ENCODE measurements around the gene CDC42EP3.

The CDC42EP3 gene

GRCh38 chr2:37616677-37617005, 54.8 kb downstream of the CDC42EP3 start:
- DNase-seq: no peak

- peak; percentile 83 for DNase-seq
Measured at GRCh38 chr2:37615804-37616676, 55.4 kb downstream of the CDC42EP3 start.

GRCh38 chr2:37614061-37614738, 57.2 kb downstream of the CDC42EP3 start:
- peak; percentile 18 for DNase-seq

- DNase-seq: no peak
Measured at GRCh38 chr2:37612382-37612781, 59.1 kb downstream of the CDC42EP3 start.

GRCh38 chr2:37610638-37611289, 60.7 kb downstream of the CDC42EP3 start:
- no peak for DNase-seq

- no peak for DNase-seq
Measured at GRCh38 chr2:37609782-37610181, 61.7 kb downstream of the CDC42EP3 start.

GRCh38 chr2:37604716-37605115, 66.7 kb downstream of the CDC42EP3 start:
- no peak for DNase-seq

GRCh38 chr2:37602702-37603101, 68.7 kb downstream of the CDC42EP3 start:
- DNase-seq: no peak

GRCh38 chr2:37602040-37602439, 69.4 kb downstream of the CDC42EP3 start:
- no peak for DNase-seq

GRCh38 chr2:37601569-37601968, 69.9 kb downstream of the CDC42EP3 start:
- no peak for DNase-seq

- DNase-seq: peak; percentile 23
Measured at GRCh38 chr2:37600735-37601134, 70.7 kb downstream of the CDC42EP3 start.

GRCh38 chr2:37599688-37600525, 71.5 kb downstream of the CDC42EP3 start:
- DNase-seq: peak; percentile 83

- DNase-seq: no peak
Measured at GRCh38 chr2:37593694-37594093, 77.7 kb downstream of the CDC42EP3 start.

GRCh38 chr2:37593024-37593423, 78.4 kb downstream of the CDC42EP3 start:
- no peak for DNase-seq
